ENCODE measurements around the gene CA10. TPM values are rescaled to one million over a fixed set of nuclear protein-coding genes. Genes with fewer than 3 reads are reported as not detected.
A peak's percentile ranks its signal among the peaks of the same experiment; 100 is the strongest.

CA10 gene
- total RNA-seq, 2 donors from 2014 or later, result not detected

- no peak overlapping the region for H3K4me3 ChIP-seq
- TF ChIP-seq CTCF (IDR thresholded peaks at IDR 0.05), result no peak
- H3K27me3 ChIP-seq, result no peaks in the 10 kb centered on the region
- no peaks in the 10 kb centered on the region for H3K9me3 ChIP-seq
- H3K27ac ChIP-seq, result no peak overlapping the region
- no peaks in the 10 kb centered on the region for H3K36me3 ChIP-seq
- no peak for DNase-seq (ENCODE audit: low spot score)
- no peaks in the 10 kb centered on the region for H3K4me1 ChIP-seq
Observed at GRCh38 chr17:51768706-51769105, 389.8 kb downstream of the CA10 start.

- H3K27me3 ChIP-seq, result no peaks in the 10 kb centered on the region
- TF ChIP-seq CTCF (IDR thresholded peaks at IDR 0.05), result no peak
- DNase-seq (ENCODE audit: low spot score), result no peak
- H3K4me1 ChIP-seq, result no peaks in the 10 kb centered on the region
- no peaks in the 10 kb centered on the region for H3K9me3 ChIP-seq
- H3K4me3 ChIP-seq, result no peak overlapping the region
- no peaks in the 10 kb centered on the region for H3K36me3 ChIP-seq
- no peak overlapping the region for H3K27ac ChIP-seq
Observed at GRCh38 chr17:51767287-51767686, 391.2 kb downstream of the CA10 start.

GRCh38 chr17:51765282-51766135, 393.0 kb downstream of the CA10 start:
- Histone ChIP-seq H3K27me3 (no peaks in the 10 kb centered on the region), H3K27ac (no peak overlapping the region), H3K4me1 (no peaks in the 10 kb centered on the region), H3K9me3 (no peaks in the 10 kb centered on the region), H3K4me3 (no peak overlapping the region), H3K36me3 (no peaks in the 10 kb centered on the region)
- no peak for TF ChIP-seq CTCF (IDR thresholded peaks at IDR 0.05)
- DNase-seq (ENCODE audit: low spot score), result no peak

- TF ChIP-seq CTCF (IDR thresholded peaks at IDR 0.05), result peak; percentile 67 to 81
- H3K4me1 ChIP-seq, result no peaks in the 10 kb centered on the region
- no peaks in the 10 kb centered on the region for H3K36me3 ChIP-seq
- no peaks in the 10 kb centered on the region for H3K9me3 ChIP-seq
- DNase-seq (ENCODE audit: low spot score), result peak; percentile 59
- H3K27me3 ChIP-seq, result no peaks in the 10 kb centered on the region
- no peak overlapping the region for H3K4me3 ChIP-seq
- no peak overlapping the region for H3K27ac ChIP-seq
Observed at GRCh38 chr17:51764387-51764971, 394.0 kb downstream of the CA10 start.

- no peaks in the 10 kb centered on the region for H3K27me3 ChIP-seq
- TF ChIP-seq CTCF (IDR thresholded peaks at IDR 0.05), result no peak
- DNase-seq (ENCODE audit: low spot score), result no peak
- no peaks in the 10 kb centered on the region for H3K9me3 ChIP-seq
- H3K4me3 ChIP-seq, result no peak overlapping the region
- no peaks in the 10 kb centered on the region for H3K4me1 ChIP-seq
- H3K27ac ChIP-seq, result no peak overlapping the region
- no peaks in the 10 kb centered on the region for H3K36me3 ChIP-seq
Observed at GRCh38 chr17:51763058-51763457, 395.5 kb downstream of the CA10 start.
